HepG2 (cell line): ENCODE data around the gene CGREF1. TPM values are rescaled to one million over a fixed set of nuclear protein-coding genes. Genes with fewer than 3 reads are reported as not detected.
A peak's percentile ranks its signal among the peaks of the same experiment; 100 is the strongest.

ENCODE experiments used
- GLI4 ChIP-seq: sonication (generic); formaldehyde crosslinking; IDR thresholded peaks from 2 replicates; pipeline ENCODE4 v1.5.1; 2020; ENCODE audit warnings: missing genetic modification reagents, mild to moderate bottlenecking, moderate library complexity, borderline replicate concordance
- HOXA3 ChIP-seq: sonication (generic); formaldehyde crosslinking; IDR thresholded peaks from 2 replicates; pipeline ENCODE4 v1.5.0; 2020; ENCODE audit warnings: missing genetic modification reagents
- KDM5B ChIP-seq: sonication (generic); formaldehyde crosslinking; IDR thresholded peaks from 2 replicates; pipeline ENCODE4 v1.4.0; 2020; ENCODE audit warnings: missing genetic modification reagents, mild to moderate bottlenecking, borderline replicate concordance
- MAFG ChIP-seq: sonication (generic); formaldehyde crosslinking; IDR thresholded peaks from 2 replicates; pipeline ENCODE4 v1.5.1; 2020; ENCODE audit warnings: mild to moderate bottlenecking, missing genetic modification reagents
- TCF7 ChIP-seq: sonication (generic); IDR thresholded peaks from 2 replicates; pipeline ENCODE4 v1.6.1; 2016; ENCODE audit warnings: antibody characterized with exemption, low read depth
- TOE1 ChIP-seq: sonication (generic); formaldehyde crosslinking; IDR thresholded peaks from 2 replicates; pipeline ENCODE4 v1.4.0; 2020; ENCODE audit warnings: mild to moderate bottlenecking, missing genetic modification reagents
- ZFY ChIP-seq: sonication (generic); formaldehyde crosslinking; IDR thresholded peaks from 2 replicates; pipeline ENCODE4 v1.4.0; 2020; ENCODE audit warnings: missing genetic modification reagents
- ZIK1 ChIP-seq: sonication (generic); formaldehyde crosslinking; IDR thresholded peaks from 2 replicates; pipeline ENCODE4 v1.5.0; 2020; ENCODE audit warnings: mild to moderate bottlenecking, low read depth, missing genetic modification reagents, borderline replicate concordance
- ZNF337 ChIP-seq: sonication (generic); formaldehyde crosslinking; IDR thresholded peaks from 2 replicates; pipeline ENCODE4 v1.5.1; 2020; ENCODE audit warnings: missing genetic modification reagents, low read depth, mild to moderate bottlenecking, borderline replicate concordance
- ZNF558 ChIP-seq: sonication (generic); formaldehyde crosslinking; IDR thresholded peaks from 2 replicates; pipeline ENCODE4 v1.9.0; 2022; ENCODE audit warnings: mild to moderate bottlenecking, missing genetic modification reagents, borderline replicate concordance
- polyA plus RNA-seq, 8 experiments: library from polyadenylated mRNA; depleted of rRNA in 3 of 8; stranded (reverse) in 7 of 8; unstranded in 1 of 8; fragments of >200 nt; fragmentation: Illumina TruSeq in 4 of 8; extraction: Trizol in 4 of 8; gene quantifications; 2 replicates each; pipeline versions ENCODE4 v1.2.1 to v1.2.3, GENCODE V29; 2011 to 2016; ENCODE audit warnings: low read depth in 4 of 8, missing spikeins in 1 of 8, mixed read lengths in 1 of 8; ENCODE audit not compliant: insufficient read depth in 1 of 8
- total RNA-seq, 5 experiments: library from RNA; depleted of rRNA; stranded (reverse); fragments of >200 nt; fragmentation: Illumina TruSeq; extraction: Trizol; gene quantifications; 2 replicates each; pipeline ENCODE4 v1.2.3, GENCODE V29; 2016; ENCODE audit warnings: low read depth in 1 of 5
- TF ChIP-seq, protein P1 (sequence below): sonication (generic); formaldehyde crosslinking; IDR thresholded peaks from 2 replicates; pipeline ENCODE4; 2020; ENCODE audit warnings: missing genetic modification reagents, mild to moderate bottlenecking, borderline replicate concordance
- TF ChIP-seq, protein P2 (sequence below): sonication (generic); formaldehyde crosslinking; IDR thresholded peaks from 2 replicates; pipeline ENCODE4 v1.4.0; 2020; ENCODE audit warnings: low read depth, missing genetic modification reagents
- TF ChIP-seq, protein P3 (sequence below): sonication (generic); formaldehyde crosslinking; IDR thresholded peaks from 2 replicates; pipeline ENCODE4 v1.4.0; 2020; ENCODE audit warnings: missing genetic modification reagents
- TF ChIP-seq, protein P4 (sequence below): sonication (generic); formaldehyde crosslinking; IDR thresholded peaks from 2 replicates; pipeline ENCODE4 v1.5.1; 2020; ENCODE audit warnings: missing genetic modification reagents, mild to moderate bottlenecking, borderline replicate concordance
- TF ChIP-seq, protein P5 (sequence below): sonication (generic); formaldehyde crosslinking; IDR thresholded peaks from 2 replicates; pipeline ENCODE4 v1.4.0; 2020; ENCODE audit warnings: missing genetic modification reagents
- TF ChIP-seq, protein P6 (sequence below): sonication (generic); formaldehyde crosslinking; IDR thresholded peaks from 2 replicates; pipeline ENCODE4 v1.9.0; 2021; ENCODE audit warnings: missing genetic modification reagents, mild to moderate bottlenecking, borderline replicate concordance

The CGREF1 gene
- total and polyA plus RNA-seq, 2 of the 13 experiments (the other 11 are each of a cell fraction or from before 2014, with no cell fraction given) = 13.9 to 23.4 TPM

DNA sequence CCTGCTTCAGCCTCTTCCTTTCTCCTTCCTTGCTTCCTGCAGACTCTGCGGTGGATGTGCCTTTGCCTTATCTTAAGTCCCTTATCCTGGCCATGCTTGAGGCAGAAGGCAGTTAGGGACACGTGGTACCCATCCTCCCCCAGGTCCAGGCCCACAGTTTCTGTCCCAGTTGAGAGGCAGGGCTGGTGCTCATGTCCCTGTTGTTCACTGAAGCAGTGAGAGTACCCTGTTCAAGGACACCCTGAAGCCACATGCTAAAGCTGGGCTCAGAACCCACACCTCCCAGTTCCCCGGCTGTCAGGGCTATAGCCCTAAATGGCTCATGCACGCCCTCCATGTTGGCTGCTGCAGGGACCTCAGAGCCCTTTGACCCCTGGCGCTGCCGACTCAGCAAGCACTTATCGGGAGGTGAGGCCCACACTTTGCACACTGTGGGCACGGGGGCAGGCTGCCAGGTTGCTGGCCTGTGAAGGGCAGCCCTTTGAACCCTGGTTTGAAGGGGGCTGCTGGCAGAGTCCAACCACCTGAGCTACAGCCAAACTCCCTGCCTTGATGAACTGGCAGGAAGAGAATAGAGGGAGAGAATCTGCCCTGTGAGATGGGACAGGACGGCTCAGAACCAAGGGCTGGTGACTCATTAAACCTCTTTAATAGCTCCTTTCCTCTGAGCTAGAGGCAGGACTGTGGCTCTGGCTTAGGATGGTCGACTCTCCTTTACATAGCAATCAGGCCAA lies 26.1 kb downstream of the CGREF1 start (continued):
- TF ChIP-seq, protein P1, sequence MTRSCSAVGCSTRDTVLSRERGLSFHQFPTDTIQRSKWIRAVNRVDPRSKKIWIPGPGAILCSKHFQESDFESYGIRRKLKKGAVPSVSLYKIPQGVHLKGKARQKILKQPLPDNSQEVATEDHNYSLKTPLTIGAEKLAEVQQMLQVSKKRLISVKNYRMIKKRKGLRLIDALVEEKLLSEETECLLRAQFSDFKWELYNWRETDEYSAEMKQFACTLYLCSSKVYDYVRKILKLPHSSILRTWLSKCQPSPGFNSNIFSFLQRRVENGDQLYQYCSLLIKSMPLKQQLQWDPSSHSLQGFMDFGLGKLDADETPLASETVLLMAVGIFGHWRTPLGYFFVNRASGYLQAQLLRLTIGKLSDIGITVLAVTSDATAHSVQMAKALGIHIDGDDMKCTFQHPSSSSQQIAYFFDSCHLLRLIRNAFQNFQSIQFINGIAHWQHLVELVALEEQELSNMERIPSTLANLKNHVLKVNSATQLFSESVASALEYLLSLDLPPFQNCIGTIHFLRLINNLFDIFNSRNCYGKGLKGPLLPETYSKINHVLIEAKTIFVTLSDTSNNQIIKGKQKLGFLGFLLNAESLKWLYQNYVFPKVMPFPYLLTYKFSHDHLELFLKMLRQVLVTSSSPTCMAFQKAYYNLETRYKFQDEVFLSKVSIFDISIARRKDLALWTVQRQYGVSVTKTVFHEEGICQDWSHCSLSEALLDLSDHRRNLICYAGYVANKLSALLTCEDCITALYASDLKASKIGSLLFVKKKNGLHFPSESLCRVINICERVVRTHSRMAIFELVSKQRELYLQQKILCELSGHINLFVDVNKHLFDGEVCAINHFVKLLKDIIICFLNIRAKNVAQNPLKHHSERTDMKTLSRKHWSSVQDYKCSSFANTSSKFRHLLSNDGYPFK (CRISPR knock-in tag) = peak; percentile 67; the same call in 1 of the 2 replicates
- TF ChIP-seq, protein P2, sequence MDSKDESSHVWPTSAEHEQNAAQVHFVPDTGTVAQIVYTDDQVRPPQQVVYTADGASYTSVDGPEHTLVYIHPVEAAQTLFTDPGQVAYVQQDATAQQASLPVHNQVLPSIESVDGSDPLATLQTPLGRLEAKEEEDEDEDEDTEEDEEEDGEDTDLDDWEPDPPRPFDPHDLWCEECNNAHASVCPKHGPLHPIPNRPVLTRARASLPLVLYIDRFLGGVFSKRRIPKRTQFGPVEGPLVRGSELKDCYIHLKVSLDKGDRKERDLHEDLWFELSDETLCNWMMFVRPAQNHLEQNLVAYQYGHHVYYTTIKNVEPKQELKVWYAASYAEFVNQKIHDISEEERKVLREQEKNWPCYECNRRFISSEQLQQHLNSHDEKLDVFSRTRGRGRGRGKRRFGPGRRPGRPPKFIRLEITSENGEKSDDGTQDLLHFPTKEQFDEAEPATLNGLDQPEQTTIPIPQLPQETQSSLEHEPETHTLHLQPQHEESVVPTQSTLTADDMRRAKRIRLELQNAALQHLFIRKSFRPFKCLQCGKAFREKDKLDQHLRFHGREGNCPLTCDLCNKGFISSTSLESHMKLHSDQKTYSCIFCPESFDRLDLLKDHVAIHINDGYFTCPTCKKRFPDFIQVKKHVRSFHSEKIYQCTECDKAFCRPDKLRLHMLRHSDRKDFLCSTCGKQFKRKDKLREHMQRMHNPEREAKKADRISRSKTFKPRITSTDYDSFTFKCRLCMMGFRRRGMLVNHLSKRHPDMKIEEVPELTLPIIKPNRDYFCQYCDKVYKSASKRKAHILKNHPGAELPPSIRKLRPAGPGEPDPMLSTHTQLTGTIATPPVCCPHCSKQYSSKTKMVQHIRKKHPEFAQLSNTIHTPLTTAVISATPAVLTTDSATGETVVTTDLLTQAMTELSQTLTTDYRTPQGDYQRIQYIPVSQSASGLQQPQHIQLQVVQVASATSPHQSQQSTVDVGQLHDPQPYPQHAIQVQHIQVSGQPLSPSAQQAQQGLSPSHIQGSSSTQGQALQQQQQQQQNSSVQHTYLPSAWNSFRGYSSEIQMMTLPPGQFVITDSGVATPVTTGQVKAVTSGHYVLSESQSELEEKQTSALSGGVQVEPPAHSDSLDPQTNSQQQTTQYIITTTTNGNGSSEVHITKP (CRISPR knock-in tag) = peak; percentile 71
- TF ChIP-seq ZFY (CRISPR knock-in tag) (peak; percentile 76; the same call in 1 of the 2 replicates), ZNF558 (CRISPR knock-in tag) (peak; percentile 72; the same call in 1 of the 2 replicates), GLI4 (CRISPR knock-in tag) (0 out of 2 replicates have a peak, but pooled peaks have one; percentile 59), TCF7 (peak; percentile 15; the same call in 1 of the 2 replicates), ZNF337 (no peak), MAFG (CRISPR knock-in tag) (peak; percentile 86), HOXA3 (CRISPR knock-in tag) (peak; percentile 98), ZIK1 (peak; percentile 80), TOE1 (no peak; the same call in 1 of the 2 replicates), KDM5B (peak; percentile 49; the same call in 1 of the 2 replicates)
- TF ChIP-seq, protein P3, sequence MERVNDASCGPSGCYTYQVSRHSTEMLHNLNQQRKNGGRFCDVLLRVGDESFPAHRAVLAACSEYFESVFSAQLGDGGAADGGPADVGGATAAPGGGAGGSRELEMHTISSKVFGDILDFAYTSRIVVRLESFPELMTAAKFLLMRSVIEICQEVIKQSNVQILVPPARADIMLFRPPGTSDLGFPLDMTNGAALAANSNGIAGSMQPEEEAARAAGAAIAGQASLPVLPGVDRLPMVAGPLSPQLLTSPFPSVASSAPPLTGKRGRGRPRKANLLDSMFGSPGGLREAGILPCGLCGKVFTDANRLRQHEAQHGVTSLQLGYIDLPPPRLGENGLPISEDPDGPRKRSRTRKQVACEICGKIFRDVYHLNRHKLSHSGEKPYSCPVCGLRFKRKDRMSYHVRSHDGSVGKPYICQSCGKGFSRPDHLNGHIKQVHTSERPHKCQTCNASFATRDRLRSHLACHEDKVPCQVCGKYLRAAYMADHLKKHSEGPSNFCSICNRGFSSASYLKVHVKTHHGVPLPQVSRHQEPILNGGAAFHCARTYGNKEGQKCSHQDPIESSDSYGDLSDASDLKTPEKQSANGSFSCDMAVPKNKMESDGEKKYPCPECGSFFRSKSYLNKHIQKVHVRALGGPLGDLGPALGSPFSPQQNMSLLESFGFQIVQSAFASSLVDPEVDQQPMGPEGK = peak; percentile 96
- TF ChIP-seq, protein P4, sequence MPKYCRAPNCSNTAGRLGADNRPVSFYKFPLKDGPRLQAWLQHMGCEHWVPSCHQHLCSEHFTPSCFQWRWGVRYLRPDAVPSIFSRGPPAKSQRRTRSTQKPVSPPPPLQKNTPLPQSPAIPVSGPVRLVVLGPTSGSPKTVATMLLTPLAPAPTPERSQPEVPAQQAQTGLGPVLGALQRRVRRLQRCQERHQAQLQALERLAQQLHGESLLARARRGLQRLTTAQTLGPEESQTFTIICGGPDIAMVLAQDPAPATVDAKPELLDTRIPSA (CRISPR knock-in tag) = peak; percentile 11; the same call in 1 of the 2 replicates
- TF ChIP-seq, protein P5, sequence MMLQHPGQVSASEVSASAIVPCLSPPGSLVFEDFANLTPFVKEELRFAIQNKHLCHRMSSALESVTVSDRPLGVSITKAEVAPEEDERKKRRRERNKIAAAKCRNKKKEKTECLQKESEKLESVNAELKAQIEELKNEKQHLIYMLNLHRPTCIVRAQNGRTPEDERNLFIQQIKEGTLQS (CRISPR knock-in tag) = peak; percentile 57
- TF ChIP-seq, protein P6, sequence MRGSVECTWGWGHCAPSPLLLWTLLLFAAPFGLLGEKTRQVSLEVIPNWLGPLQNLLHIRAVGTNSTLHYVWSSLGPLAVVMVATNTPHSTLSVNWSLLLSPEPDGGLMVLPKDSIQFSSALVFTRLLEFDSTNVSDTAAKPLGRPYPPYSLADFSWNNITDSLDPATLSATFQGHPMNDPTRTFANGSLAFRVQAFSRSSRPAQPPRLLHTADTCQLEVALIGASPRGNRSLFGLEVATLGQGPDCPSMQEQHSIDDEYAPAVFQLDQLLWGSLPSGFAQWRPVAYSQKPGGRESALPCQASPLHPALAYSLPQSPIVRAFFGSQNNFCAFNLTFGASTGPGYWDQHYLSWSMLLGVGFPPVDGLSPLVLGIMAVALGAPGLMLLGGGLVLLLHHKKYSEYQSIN = no peak
